CD4-positive, alpha-beta T cell treated with Interleukin-2 at 100 ng/mL for 4 hours (primary cell): ENCODE measurements around the gene THOP1.

Experiments
- DNase-seq: peaks from one replicate; pipeline ENCODE4 v3.0.0-alpha.2; 2020; ENCODE audit warnings: low spot score

The THOP1 gene

GRCh38 chr19:2804156-2805004 is 19.1 kb downstream of the THOP1 start:
- DNase-seq = no peak

DNA sequence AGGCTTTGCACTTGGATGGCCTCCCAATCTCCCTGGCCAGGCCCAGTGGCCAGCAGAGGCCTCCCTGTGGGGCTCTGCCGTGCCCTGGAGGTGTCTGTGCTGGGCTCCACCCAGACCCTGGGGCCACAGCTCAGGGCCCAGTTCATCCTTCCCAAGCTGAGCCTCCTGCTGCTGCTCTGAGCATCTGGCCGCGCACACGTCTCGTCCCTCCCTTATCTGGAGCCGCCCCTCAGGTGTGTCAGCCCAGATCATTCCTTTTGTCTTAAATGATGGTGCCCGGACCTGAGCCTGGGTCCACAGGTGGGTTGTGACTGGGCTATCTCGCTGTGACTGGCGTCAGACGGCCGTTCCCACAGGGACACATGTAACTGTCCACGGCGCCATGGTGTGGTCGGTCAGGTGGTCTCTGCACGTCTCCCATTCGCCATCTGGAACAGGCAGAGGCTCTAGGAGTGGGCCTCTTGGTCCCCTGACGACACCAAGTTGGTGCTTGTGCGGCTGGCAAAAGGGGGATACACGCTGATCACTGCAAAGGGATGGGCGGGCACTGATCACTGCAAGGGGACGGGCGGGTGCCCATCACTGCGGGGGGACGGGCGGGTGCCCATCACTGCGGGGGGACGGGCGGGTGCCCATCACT is 20.1 kb downstream of the THOP1 start:
- DNase-seq = no peak

- no peak for DNase-seq
Measured at GRCh38 chr19:2805991-2806649, 20.8 kb downstream of the THOP1 start.

GRCh38 chr19:2806736-2807378 is 21.6 kb downstream of the THOP1 start:
- no peak for DNase-seq

DNA sequence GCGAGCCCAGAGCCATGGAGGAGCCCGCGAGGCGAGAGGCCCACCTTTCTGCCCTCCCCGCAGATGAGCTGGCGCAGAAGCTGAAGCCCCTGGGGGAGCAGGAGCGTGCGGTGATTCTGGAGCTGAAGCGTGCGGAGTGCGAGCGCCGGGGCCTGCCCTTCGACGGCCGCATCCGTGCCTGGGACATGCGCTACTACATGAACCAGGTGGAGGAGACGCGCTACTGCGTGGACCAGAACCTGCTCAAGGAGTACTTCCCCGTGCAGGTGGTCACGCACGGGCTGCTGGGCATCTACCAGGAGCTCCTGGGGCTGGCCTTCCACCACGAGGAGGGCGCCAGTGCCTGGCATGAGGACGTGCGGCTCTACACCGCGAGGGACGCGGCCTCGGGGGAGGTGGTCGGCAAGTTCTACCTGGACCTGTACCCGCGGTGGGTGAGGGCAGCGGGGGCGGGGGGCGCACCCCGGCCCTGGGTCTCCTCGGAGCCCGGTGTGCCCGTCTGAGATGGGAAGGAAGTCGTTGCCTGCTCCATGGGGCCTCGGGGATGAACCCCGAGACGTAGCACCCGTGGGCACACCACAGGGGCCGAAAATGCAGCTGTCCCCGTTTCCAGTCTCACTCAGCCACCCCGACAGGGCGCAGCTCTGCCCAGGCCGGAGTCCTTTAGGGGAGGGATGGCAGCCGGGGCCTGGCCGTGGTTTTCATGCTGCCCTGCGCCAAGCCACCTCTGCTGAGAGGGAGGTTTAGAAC is 22.3 kb downstream of the THOP1 start:
- DNase-seq = no peak

DNA sequence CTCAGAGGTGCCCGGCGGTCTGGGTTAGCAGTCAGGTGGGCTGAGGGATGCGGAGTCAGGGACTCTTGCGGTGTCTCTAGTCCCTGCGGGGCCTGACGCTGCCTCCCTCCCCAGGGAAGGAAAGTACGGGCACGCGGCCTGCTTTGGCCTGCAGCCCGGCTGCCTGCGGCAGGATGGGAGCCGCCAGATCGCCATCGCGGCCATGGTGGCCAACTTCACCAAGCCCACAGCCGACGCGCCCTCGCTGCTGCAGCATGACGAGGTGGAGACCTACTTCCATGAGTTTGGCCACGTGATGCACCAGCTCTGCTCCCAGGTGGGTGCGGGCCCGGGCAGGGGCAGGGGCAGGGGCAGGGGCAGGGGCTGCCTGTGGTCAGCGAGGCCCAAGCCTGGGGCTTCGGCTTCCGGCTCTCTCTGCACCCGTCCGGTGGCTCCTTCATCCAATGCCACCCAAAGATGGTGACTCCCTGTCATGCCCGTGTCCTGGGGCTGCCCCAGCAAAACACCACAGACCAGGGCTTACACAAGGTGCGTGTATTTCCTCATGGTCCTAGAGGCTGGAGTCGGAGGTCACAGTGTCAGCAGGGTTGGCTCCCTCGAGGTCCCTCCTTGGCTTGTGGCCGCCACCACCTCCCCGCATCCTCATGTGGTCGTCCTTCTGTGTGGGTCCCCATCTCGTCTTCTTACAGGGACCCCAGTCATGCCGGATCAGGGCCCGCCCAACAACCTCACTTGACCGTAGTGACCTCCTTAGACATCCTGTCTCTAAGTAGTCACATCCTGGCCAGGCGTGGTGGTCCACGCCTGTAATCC is 23.0 kb downstream of the THOP1 start:
- no peak for DNase-seq

GRCh38 chr19:2809387-2810140 is 24.3 kb downstream of the THOP1 start:
- no peak for DNase-seq

DNA sequence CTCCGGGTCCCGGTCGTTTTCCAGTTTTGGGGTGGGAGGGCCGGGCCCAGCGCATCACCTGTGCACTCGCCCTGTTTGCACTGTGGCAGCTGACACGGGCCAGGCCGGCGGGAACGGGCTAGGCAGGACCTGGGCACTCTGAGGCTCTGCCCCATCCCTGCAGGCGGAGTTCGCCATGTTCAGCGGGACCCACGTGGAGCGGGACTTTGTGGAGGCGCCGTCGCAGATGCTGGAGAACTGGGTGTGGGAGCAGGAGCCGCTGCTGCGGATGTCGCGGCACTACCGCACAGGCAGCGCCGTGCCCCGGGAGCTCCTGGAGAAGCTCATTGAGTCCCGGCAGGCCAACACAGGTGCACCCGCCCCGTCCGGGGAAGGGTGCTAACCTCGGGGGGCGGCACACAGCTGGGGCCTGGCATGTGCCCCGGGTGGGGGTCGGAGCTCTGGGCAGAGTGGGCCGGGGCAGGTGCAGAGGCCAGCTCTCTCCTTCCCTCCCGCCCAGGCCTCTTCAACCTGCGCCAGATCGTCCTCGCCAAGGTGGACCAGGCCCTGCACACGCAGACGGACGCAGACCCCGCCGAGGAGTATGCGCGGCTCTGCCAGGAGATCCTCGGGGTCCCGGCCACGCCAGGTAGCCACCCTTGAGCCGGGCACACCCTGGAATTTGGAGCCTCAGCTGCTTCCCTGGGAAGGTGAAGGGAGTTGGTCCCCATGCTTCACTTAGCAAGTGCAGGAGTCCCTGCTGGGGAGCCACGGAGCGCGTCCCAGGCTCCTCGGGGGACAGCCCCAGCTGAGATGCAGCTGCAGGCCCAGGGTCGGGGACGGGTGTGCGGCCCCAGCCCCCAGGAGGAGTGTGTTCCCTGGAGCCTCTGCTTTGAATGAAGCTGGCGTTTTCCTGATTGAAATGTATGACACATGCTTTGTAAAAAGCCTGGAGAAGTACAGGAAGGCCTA is 25.1 kb downstream of the THOP1 start:
- DNase-seq = no peak

DNA sequence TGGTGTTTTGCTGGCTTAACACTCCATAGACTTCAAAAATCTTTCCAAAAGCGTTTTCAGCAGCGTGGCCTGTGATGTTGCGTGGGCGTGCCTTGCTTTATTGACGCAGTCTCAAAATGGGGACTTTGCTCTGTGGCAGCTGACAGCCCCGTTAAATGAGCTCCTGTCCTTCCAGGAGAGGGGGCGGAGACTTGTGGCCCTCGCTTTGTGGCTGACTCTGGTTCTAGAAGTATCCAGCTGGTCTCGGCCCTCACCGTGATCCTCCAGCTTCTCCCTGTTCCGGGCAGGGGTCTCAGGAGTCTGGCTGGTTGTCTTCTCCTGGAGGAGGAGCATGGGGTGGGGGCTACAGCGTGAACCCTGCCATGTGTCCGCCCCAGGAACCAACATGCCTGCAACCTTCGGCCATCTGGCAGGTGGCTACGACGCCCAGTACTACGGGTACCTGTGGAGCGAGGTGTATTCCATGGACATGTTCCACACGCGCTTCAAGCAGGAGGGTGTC is 26.0 kb downstream of the THOP1 start:
- DNase-seq = no peak

DNA sequence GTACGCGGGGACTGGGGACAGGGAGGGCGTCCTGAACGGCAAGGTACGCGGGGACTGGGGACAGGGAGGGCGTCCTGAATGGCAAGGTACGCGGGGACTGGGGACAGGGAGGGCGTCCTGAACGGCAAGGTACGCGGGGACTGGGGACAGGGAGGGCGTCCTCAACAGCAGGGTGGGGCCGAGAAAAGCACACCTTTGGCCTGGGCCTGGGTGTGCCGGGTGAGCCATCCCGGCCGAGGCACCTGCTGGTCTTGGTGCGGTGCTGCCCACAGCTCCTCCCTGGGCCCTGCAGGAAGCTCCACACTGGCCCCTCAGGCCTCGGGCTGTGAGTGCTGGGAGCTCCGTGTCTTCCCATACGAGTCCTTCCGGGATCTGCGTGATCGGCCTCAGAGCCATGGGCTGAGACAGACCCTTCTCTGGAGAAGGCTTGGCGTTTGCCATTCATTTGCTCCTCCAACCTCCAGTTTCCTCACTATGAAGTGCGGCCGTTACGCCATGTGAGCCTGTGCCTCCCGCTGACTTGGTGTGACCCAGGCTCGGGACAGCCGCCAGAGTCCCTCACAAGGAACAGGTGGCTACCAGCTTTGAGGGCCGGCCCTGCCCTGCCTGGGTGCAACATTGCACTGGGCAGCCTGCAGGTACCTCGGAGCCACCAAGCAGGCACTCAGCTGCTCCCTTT is 26.6 kb downstream of the THOP1 start:
- DNase-seq = no peak

GRCh38 chr19:2812414-2813234 is 27.3 kb downstream of the THOP1 start:
- DNase-seq = no peak

GRCh38 chr19:2813235-2814160 is 28.2 kb downstream of the THOP1 start:
- DNase-seq = no peak

DNA sequence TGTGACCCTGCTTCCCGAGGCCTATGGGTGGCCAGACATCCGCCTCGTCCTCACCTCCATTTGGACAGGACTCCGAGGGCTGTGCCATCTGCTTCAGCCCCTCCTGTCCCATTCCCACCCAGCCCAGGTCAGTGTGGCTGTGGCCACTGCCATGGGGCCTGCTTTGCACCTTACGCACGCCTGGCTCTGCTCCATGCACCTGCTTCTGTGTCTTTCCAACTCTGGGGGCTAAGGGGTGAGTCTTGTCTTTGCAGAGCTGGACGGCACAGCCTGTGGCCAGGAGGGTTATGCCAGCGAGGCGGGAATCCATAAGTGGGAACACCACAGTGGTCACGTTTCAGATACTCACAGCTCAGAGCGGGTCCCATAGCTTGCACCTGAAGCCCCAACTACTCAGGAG is 29.1 kb downstream of the THOP1 start:
- no peak for DNase-seq

- DNase-seq = no peak
Measured at GRCh38 chr19:2815191-2815614, 29.9 kb downstream of the THOP1 start.

GRCh38 chr19:2815923-2816322 is 30.6 kb downstream of the THOP1 start:
- no peak for DNase-seq

- no peak for DNase-seq
Measured at GRCh38 chr19:2816641-2817040, 31.3 kb downstream of the THOP1 start.
